Ectodermal cell (in vitro differentiated cells): ENCODE results near the gene VPS52.

Experiments used
- H3K27ac ChIP-seq: 2 replicates; pipeline ENCODE4 v1.7.0; 2013; ENCODE audit warnings: mild to moderate bottlenecking, low read depth, low read length; ENCODE audit not compliant: insufficient read depth, poor library complexity, severe bottlenecking
- H3K27me3 ChIP-seq: 2 replicates; pipeline ENCODE4 v1.7.0; 2013; ENCODE audit warnings: mild to moderate bottlenecking, low read length; ENCODE audit not compliant: insufficient read depth, control insufficient read depth, poor library complexity, severe bottlenecking
- H3K36me3 ChIP-seq: one replicate; pipeline ENCODE4 v1.7.0; 2013; ENCODE audit warnings: low read length; ENCODE audit not compliant: control insufficient read depth, insufficient read depth
- H3K4me1 ChIP-seq: one replicate; pipeline ENCODE4 v1.7.0; 2013; ENCODE audit warnings: low read length; ENCODE audit not compliant: control insufficient read depth, insufficient read depth
- H3K4me3 ChIP-seq: 2 replicates; pipeline ENCODE4 v1.7.0; 2013; ENCODE audit warnings: low read depth, low read length, control low read depth; ENCODE audit not compliant: insufficient read depth
- H3K9me3 ChIP-seq: 2 replicates; pipeline ENCODE4 v1.7.0; 2013; ENCODE audit warnings: mild to moderate bottlenecking, low read length, moderate library complexity; ENCODE audit not compliant: control insufficient read depth
- WGBS, 2 experiments: methylation state at CpG; one replicate each; pipeline ENCODE4 v1.1.7; 2013; ENCODE audit warnings: missing lambda C conversion rate in 2 of 2; 5-methylcytosine and 5-hydroxymethylcytosine counted together

VPS52 gene

GRCh38 chr6:33209856-33210255 lies 61.8 kb downstream of the VPS52 start:
- H3K4me1 ChIP-seq: peaks cover 42% of the 10 kb centered on the region
- WGBS, 2 experiments: 94 to 96% methylated on average over 10 of the region's 10 CpGs
- peaks cover 23% of the 10 kb centered on the region for H3K36me3 ChIP-seq

DNA sequence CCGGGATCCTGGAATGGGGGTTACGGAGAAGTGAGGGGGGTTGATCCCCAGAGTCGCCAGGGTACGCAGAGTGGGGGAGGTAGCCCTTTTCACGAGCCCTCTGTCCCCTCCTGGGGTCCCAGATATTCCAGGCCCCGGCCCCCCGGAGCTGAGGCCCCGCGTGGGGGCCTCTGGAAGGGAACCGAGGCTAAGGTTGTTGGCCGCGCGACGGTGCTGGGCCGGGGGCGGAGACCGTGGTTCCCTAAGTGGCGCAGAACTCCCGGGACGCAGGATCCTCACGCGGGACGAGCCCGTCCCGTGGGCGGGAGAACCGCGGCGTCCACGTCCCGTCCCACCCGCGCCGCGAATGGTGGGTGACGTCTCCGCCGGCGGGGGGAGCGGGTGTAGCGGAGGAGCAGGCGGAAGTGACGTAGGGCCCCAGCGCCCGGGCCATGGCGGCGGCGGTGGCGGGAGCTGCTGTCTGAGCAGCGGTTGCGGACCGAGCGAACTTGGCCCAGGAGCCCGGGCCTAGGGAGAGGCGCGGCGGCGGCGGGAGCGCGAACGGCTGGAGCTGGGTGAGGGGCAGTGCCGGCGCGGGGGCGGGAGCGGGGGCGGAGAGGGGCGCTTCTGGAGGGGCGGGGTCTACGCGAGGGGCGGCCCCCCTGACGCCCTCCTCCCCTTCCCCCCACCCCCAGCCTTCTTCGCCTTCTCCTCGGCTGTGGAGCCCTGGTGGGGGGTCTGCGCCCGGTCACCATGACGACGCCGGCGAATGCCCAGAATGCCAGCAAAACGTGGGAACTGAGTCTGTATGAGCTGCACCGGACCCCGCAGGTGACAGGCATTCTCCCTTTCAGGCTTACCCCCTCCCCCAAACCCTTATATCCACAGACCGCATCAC lies 63.3 kb downstream of the VPS52 start, which contains the start of gene RING1:
Gene RING1, plus strand, starts transcription at position 410 of the 877 bp plus-strand sequence. Its CDS starts 323 bp downstream, at position 733.
- peak within 1 kb of the TSS; percentile 89 for H3K4me3 ChIP-seq
- H3K36me3 ChIP-seq: peaks cover 27% of the 10 kb centered on the region
- 0 to 1% methylated on average over 81 to 86 of the region's 86 CpGs for WGBS, 2 experiments
- peak within 1 kb of the TSS; percentile 92 for H3K27ac ChIP-seq
- no peaks in the 10 kb centered on the region for H3K9me3 ChIP-seq
- H3K4me1 ChIP-seq: peaks cover 45% of the 10 kb centered on the region
- peaks cover 9% of the 10 kb centered on the region for H3K27me3 ChIP-seq

More at GRCh38 chr6:33209856-33210255, 61.8 kb downstream of the VPS52 start:
- Histone ChIP-seq H3K27me3 (peaks cover 25% of the 10 kb centered on the region), H3K9me3 (no peaks in the 10 kb centered on the region), H3K4me3 (no peak overlapping the region), H3K27ac (no peak overlapping the region)

GRCh38 chr6:33207552-33208090 lies 64.1 kb downstream of the VPS52 start:
- no peaks in the 10 kb centered on the region for H3K9me3 ChIP-seq
- WGBS, 2 experiments: 1% methylated on average over 29 of the region's 29 CpGs
- peaks cover 8% of the 10 kb centered on the region for H3K27me3 ChIP-seq
- H3K27ac ChIP-seq: peak overlapping the region; percentile 92
- H3K4me1 ChIP-seq: peaks cover 43% of the 10 kb centered on the region
- H3K36me3 ChIP-seq: peaks cover 34% of the 10 kb centered on the region
- H3K4me3 ChIP-seq: peak overlapping the region; percentile 89

DNA sequence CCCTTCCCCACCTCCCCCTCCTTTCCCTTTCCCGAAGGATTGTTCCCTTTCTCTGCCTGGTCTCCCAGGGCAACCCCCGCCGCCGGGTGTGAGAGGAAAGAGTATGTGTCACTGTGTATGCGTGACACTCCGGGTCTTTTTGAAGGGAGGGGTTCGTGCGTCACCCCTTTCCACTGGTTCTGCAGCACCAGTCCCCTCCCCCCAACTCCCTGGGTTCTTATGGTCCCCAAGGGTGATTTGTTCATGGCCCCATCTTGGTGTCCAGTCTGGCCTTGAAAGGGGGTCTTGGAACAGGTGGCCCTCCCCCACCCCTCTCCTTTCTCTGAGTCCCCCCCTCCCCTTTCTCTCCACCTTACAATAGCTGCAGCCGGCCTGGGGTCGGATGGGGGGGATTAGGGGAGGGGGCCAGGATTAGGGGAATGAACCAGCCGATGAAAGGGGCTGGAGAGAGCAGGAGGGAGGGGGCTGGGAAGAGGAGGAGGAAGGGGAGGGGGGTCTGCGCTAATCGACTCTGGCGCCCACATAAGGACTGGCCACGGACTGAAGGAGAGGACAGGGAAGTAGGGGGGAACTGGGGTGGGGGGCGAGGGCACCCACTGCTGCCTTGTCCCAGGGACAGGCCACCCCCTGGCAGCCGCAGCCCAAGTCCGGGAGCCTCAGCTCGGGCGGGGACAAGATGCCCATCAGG lies 64.7 kb downstream of the VPS52 start:
- peaks cover 37% of the 10 kb centered on the region for H3K36me3 ChIP-seq
- 1 to 2% methylated on average over 19 to 20 of the region's 20 CpGs for WGBS, 2 experiments
- peaks cover 40% of the 10 kb centered on the region for H3K4me1 ChIP-seq
- H3K27ac ChIP-seq: peak overlapping the region; percentile 92
- peaks cover 8% of the 10 kb centered on the region for H3K27me3 ChIP-seq
- H3K9me3 ChIP-seq: no peaks in the 10 kb centered on the region
- H3K4me3 ChIP-seq: peak overlapping the region; percentile 89

DNA sequence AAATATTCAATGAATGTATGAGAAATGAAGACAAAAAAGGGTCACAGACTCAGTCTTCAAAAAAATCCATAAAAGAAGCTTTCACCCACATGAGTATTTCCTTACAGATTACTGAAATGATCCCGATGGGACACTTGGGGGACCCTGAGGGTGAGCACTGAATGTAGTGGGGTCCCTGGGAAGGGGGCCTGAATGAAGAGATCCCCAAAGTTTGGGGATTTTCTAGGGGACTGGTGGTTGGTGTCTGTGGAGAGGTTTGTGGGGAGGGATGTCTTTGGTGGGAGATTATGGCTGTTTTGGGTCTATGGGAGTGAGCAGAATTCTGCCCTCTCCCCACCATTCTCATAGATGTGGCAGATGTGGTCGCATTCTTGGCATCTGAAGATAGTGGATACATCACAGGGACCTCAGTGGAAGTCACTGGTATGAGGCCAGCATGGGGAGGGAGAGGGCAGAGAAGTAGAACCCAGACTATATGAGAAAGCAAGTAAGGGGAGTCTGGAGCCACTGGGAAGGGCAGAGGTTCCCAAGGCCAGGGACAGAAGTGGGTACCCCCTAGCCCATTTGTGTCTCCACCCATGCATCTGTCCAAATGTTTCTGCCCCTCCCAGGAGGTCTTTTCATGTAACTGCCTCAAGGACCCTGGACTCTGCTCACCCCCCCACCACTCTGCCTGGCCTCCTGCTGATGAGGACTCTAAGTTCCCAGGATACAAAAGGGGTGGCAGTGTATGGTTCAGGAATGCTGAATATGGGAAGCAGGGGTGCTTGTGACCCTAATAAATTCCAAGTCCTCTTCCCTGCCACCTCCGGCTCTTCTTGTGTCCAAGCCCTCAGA lies 65.4 kb downstream of the VPS52 start:
- no peaks in the 10 kb centered on the region for H3K9me3 ChIP-seq
- peaks cover 46% of the 10 kb centered on the region for H3K4me1 ChIP-seq
- H3K27me3 ChIP-seq: peaks cover 8% of the 10 kb centered on the region
- H3K36me3 ChIP-seq: peaks cover 32% of the 10 kb centered on the region
- 48 to 50% methylated on average over 3 of the region's 3 CpGs for WGBS, 2 experiments
- peak overlapping the region; percentile 92 for H3K27ac ChIP-seq
- H3K4me3 ChIP-seq: peak overlapping the region; percentile 89

DNA sequence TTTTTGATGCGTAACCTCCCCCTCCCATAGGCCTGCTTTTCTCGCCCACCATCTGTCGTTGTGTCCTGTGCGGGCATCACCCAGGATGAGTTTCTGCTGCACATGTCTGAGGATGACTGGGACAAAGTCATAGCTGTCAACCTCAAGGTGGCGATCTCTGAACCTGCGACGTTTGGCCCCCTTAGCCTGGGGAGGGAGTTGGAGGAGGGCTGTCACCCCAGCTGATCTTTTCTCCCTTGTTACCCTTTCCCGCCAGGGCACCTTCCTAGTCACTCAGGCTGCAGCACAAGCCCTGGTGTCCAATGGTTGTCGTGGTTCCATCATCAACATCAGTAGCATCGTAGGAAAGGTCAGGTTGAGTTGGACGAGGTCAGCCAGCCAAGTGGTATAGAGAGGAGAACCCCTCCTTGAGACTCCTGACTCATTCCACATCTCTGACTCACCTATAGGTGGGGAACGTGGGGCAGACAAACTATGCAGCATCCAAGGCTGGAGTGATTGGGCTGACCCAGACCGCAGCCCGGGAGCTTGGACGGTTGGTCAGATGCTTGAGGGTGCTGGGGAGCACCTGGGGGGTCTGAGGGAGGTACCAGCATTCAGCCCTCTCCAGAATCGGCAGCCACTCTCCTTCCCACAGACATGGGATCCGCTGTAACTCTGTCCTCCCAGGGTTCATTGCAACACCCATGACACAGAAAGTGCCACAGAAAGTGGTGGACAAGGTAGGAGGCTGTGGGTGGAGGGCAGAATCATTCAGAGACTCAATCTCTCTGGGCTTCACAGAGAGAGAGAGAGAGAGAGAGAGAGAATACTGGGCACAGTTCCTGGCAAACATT lies 66.3 kb downstream of the VPS52 start:
- Histone ChIP-seq H3K36me3 (peaks cover 28% of the 10 kb centered on the region), H3K4me1 (peaks cover 46% of the 10 kb centered on the region), H3K27ac (peak overlapping the region; percentile 92), H3K4me3 (peak overlapping the region; percentile 60), H3K27me3 (peaks cover 8% of the 10 kb centered on the region), H3K9me3 (no peaks in the 10 kb centered on the region)
- WGBS, 2 experiments: 25 to 27% methylated on average over 17 of the region's 17 CpGs

- Histone ChIP-seq H3K4me1 (peaks cover 38% of the 10 kb centered on the region), H3K27ac (peak within 1 kb of the TSS; percentile 75)
- 0% methylated on average over 48 of the region's 48 CpGs for WGBS, 2 experiments
These were observed 67.1 kb downstream of the VPS52 start, which contains the start of gene HSD17B8 for GRCh38 chr6:33204415-33205190. TSS of gene HSD17B8 (plus strand) at chr6:33204655. CDS start at chr6:33204669, 14 bp downstream.

DNA sequence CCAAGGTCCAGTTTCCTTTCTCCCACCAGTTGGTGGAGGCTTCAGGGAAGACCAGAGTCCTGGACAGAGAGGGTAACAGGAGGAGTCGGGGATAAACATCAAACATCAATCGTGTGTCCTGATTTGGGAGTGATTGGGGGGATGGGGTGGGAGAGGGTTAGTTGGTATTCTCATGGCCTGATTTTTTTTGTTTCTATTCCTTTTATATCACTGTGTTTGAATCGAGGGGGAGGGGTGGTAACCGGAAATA lies 67.6 kb downstream of the VPS52 start:
- H3K4me1 ChIP-seq: peaks cover 33% of the 10 kb centered on the region
- H3K4me3 ChIP-seq: peak overlapping the region; percentile 60
- H3K36me3 ChIP-seq: peaks cover 19% of the 10 kb centered on the region
- no peaks in the 10 kb centered on the region for H3K9me3 ChIP-seq
- H3K27me3 ChIP-seq: peaks cover 8% of the 10 kb centered on the region
- no peak overlapping the region for H3K27ac ChIP-seq
- 4 to 6% methylated on average over 4 of the region's 4 CpGs for WGBS, 2 experiments

More at GRCh38 chr6:33204415-33205190, 67.1 kb downstream of the VPS52 start, which contains the start of gene HSD17B8:
- Histone ChIP-seq H3K9me3 (no peaks in the 10 kb centered on the region), H3K4me3 (peak within 1 kb of the TSS; percentile 60), H3K36me3 (peaks cover 20% of the 10 kb centered on the region), H3K27me3 (peaks cover 8% of the 10 kb centered on the region)
